K562 (cell line): ENCODE measurements around the gene TNFRSF18. TPM values are rescaled to one million over a fixed set of nuclear protein-coding genes. Genes with fewer than 3 reads are reported as not detected.

Experiments used
- ATAC-seq: fragments of 200-7000 bp; cut with Tn5 transposase; 3 replicates; pipeline ENCODE4 v1.9.1; 2020; ENCODE audit warnings: moderate library complexity
- BruUV-seq: library from RNA; stranded (reverse); fragments of 400-500 nt; replicated peaks from 2 replicates; lab custom pipeline; 2021; lab: Mats Ljungman, UMichigan
- CTCF ChIA-PET: fragments of 300-600 bp; formaldehyde crosslinking; extraction: SDS; loops from one replicate; lab custom pipeline; 2021; ENCODE audit warnings: low intra/inter-chr PET ratio; lab: Yijun Ruan, JAX
- POLR2A ChIA-PET: fragments of 300-600, 350-650 bp; sonication (Branson Sonifier 250); formaldehyde crosslinking; extraction: SDS; loops from one replicate; lab custom pipeline; 2021; ENCODE audit warnings: antibody characterized with exemption, inconsistent platforms; lab: Yijun Ruan, JAX
- DNase-seq, 4 experiments: peaks; one replicate each; pipeline versions ENCODE4 v3.0.0 to v3.0.0-alpha.2; 2011 to 2018; ENCODE audit warnings: low spot score in 3 of 4, mixed read lengths in 3 of 4; ENCODE audit errors: extremely low read depth in 1 of 4
- FAIRE-seq: peaks from 2 replicates; lab custom pipeline; 2011; peaks lifted over from hg19 to GRCh38; lab: Jason Lieb, UNC
- H2AFZ ChIP-seq: 2 replicates; pipeline ENCODE4 v1.6.0; 2011; ENCODE audit warnings: low read depth, low read length, control low read depth, inconsistent platforms
- H3K27ac ChIP-seq: fragments of 200-600 bp; 3 replicates; pipeline ENCODE4 v1.8.0; 2011; ENCODE audit warnings: low read depth, mild to moderate bottlenecking, control low read depth, inconsistent platforms, low read length, moderate library complexity, mixed read lengths; ENCODE audit errors: extremely low read depth
- H3K27me3 ChIP-seq, 2 experiments: fragments of 300-600 bp in 1 of 2; 2 replicates in 1 of 2; 3 replicates in 1 of 2; pipeline versions ENCODE4 v1.6.0 to v1.8.0; 2011; ENCODE audit warnings: inconsistent platforms in 2 of 2, low read length in 2 of 2, mild to moderate bottlenecking in 1 of 2, mixed read lengths in 1 of 2, moderate library complexity in 1 of 2; ENCODE audit not compliant: control insufficient read depth in 2 of 2, insufficient read depth in 2 of 2
- H3K36me3 ChIP-seq: fragments of 300-600 bp; 3 replicates; pipeline ENCODE4 v1.8.0; 2011; ENCODE audit warnings: mild to moderate bottlenecking, low read length, inconsistent platforms; ENCODE audit not compliant: control insufficient read depth, insufficient read depth
- H3K4me1 ChIP-seq, 2 experiments: fragments of 200-600 bp in 1 of 2; replicated peaks in 1 of 2; 2 replicates in 1 of 2; 3 replicates in 1 of 2; pipeline versions ENCODE4 v1.5.1 to v1.8.0; 2011; ENCODE audit warnings: inconsistent platforms in 2 of 2, low read length in 2 of 2, mild to moderate bottlenecking in 1 of 2, mixed read lengths in 1 of 2, moderate library complexity in 1 of 2; ENCODE audit not compliant: control insufficient read depth in 2 of 2, insufficient read depth in 2 of 2
- H3K4me2 ChIP-seq: 2 replicates; pipeline ENCODE4 v1.6.1; 2011; ENCODE audit warnings: low read length, control low read depth, inconsistent platforms, mixed read lengths; ENCODE audit not compliant: insufficient read depth
- H3K4me3 ChIP-seq: fragments of 200-600 bp; sonication (generic), shearing (Covaris generic); 2 replicates; pipeline ENCODE4 v1.5.1; 2016; ENCODE audit warnings: control low read depth, inconsistent platforms
- H3K79me2 ChIP-seq: fragments of 200-600 bp; 3 replicates; pipeline ENCODE4 v1.8.0; 2011; ENCODE audit warnings: low read length, inconsistent platforms; ENCODE audit not compliant: control insufficient read depth, insufficient read depth
- H3K9ac ChIP-seq, 2 experiments: 2 replicates each; pipeline versions ENCODE4 v1.6.0 to v1.6.1; 2011; ENCODE audit warnings: low read depth in 2 of 2, low read length in 2 of 2, control low read depth in 1 of 2, inconsistent platforms in 1 of 2, mild to moderate bottlenecking in 1 of 2, mixed read lengths in 1 of 2; ENCODE audit not compliant: insufficient read depth in 1 of 2
- H3K9me1 ChIP-seq: one replicate; pipeline ENCODE4 v1.6.0; 2011; ENCODE audit warnings: inconsistent platforms, mild to moderate bottlenecking, low read length, moderate library complexity; ENCODE audit not compliant: control insufficient read depth, insufficient read depth
- H3K9me3 ChIP-seq: replicated peaks from 2 replicates; pipeline ENCODE4 v1.5.1; 2011; ENCODE audit warnings: low read depth, low read length, inconsistent platforms; ENCODE audit not compliant: control insufficient read depth, insufficient read depth
- H4K20me1 ChIP-seq: replicated peaks from 2 replicates; pipeline ENCODE4 v1.6.1; 2011; ENCODE audit warnings: low read length, inconsistent platforms, mixed read lengths; ENCODE audit not compliant: control insufficient read depth, insufficient read depth
- PHF20 ChIP-seq: fragments of 450-650 bp; IDR thresholded peaks from 2 replicates; pipeline ENCODE4 v1.6.1; 2018; ENCODE audit not compliant: partially characterized antibody
- PML ChIP-seq: IDR thresholded peaks from 2 replicates; pipeline ENCODE4 v1.6.1; 2012; ENCODE audit warnings: low read length, inconsistent platforms
- POLR2G ChIP-seq: fragments of 200-400 bp; formaldehyde crosslinking; IDR thresholded peaks from 2 replicates; pipeline ENCODE4 v1.6.1; 2017; ENCODE audit warnings: low read depth, mild to moderate bottlenecking, antibody characterized with exemption, low read length, moderate library complexity
- ZNF699 ChIP-seq: fragments of 250-450 bp; sonication (Bioruptor Pico); IDR thresholded peaks from 2 replicates; pipeline ENCODE4 v1.8.0; 2021; ENCODE audit warnings: mild to moderate bottlenecking, moderate library complexity; ENCODE audit not compliant: insufficient replicate concordance
- WGBS: fragments of 100-300 bp; shearing (Covaris generic); methylation state at CpG from one replicate; pipeline ENCODE4 v1.1.6; 2016; ENCODE audit warnings: low coverage, mixed read lengths; ENCODE audit not compliant: insufficient coverage; ENCODE audit errors: missing lambda C conversion rate; 5-methylcytosine and 5-hydroxymethylcytosine counted together
- in situ Hi-C: fragments of 300-500 bp; cut with MboI; formaldehyde crosslinking; loops from 4 replicates; pipeline ENCODE4 v1.15.0; 2018; ENCODE audit warnings: inconsistent platforms, mixed read lengths
- intact Hi-C: fragments of 100-400 bp; cut with micrococcal nuclease; formaldehyde crosslinking; loops from 2 replicates; pipeline ENCODE4 v1.14.2; 2022
- polyA plus RNA-seq, 8 experiments: library from polyadenylated mRNA; depleted of rRNA in 4 of 8; stranded (reverse) in 5 of 8; unstranded in 3 of 8; fragments of >200 nt; fragmentation: Nextera tagmentation in 2 of 8; fragmentation: Illumina TruSeq in 1 of 8; extraction: Ambion mirVana in 2 of 8; extraction: Trizol in 1 of 8; gene quantifications; 2 replicates each; pipeline versions ENCODE4 v1.2.1 to v1.2.3, GENCODE V29; 2011 to 2014; ENCODE audit warnings: inconsistent platforms in 1 of 8, missing spikeins in 1 of 8
- total RNA-seq, 7 experiments: library from RNA; depleted of rRNA in 6 of 7; stranded (reverse); fragments of >200 nt in 6 of 7; fragmentation: Illumina TruSeq in 2 of 7; extraction: Trizol in 2 of 7; gene quantifications; 2 replicates each; pipeline versions ENCODE4 v1.2.1 to v1.2.3, GENCODE V29; 2011 to 2021; ENCODE audit warnings: low replicate concordance in 1 of 7
- TF ChIP-seq, protein P1 (sequence below), 3 experiments: fragments of 200-800 bp in 1 of 3; fragments of 250-450 bp in 1 of 3; fragments of 450-650 bp in 1 of 3; sonication (Bioruptor Pico) in 1 of 3; sonication (Bioruptor generic) in 1 of 3; formaldehyde crosslinking in 1 of 3; IDR thresholded peaks; 2 replicates each; pipeline versions ENCODE4 v1.6.1 to v1.8.0; 2016 to 2022; ENCODE audit warnings: mild to moderate bottlenecking in 2 of 3, missing genetic modification characterization in 2 of 3, missing compliant biosample characterization in 1 of 3, moderate library complexity in 1 of 3
- TF ChIP-seq, protein P2 (sequence below): sonication (generic); formaldehyde crosslinking; IDR thresholded peaks from 2 replicates; pipeline ENCODE4 v1.8.0; 2022; ENCODE audit warnings: mild to moderate bottlenecking, low read depth, missing genetic modification reagents
- TF ChIP-seq, protein P3 (sequence below): sonication (generic); IDR thresholded peaks from 2 replicates; pipeline ENCODE4 v1.6.1; 2016
- TF ChIP-seq, protein P4 (sequence below): fragments of 250-450 bp; sonication (Bioruptor Pico); IDR thresholded peaks from 2 replicates; pipeline ENCODE4 v1.4.0; 2020; ENCODE audit warnings: mild to moderate bottlenecking
- TF ChIP-seq, protein P5 (sequence below): fragments of 250-450 bp; sonication (Bioruptor Pico); IDR thresholded peaks from 2 replicates; pipeline ENCODE4 v1.4.0; 2020; ENCODE audit warnings: borderline replicate concordance
- TF ChIP-seq, protein P6 (sequence below): fragments of 250-450 bp; sonication (Bioruptor Pico); IDR thresholded peaks from 2 replicates; pipeline ENCODE4 v1.5.0; 2021

Gene TNFRSF18
- total and polyA plus RNA-seq, 9 of the 15 experiments (the other 6 are each of a cell fraction or from before 2014, with no cell fraction given), result 0.24 to 0.27 TPM; not detected in 7

DNA sequence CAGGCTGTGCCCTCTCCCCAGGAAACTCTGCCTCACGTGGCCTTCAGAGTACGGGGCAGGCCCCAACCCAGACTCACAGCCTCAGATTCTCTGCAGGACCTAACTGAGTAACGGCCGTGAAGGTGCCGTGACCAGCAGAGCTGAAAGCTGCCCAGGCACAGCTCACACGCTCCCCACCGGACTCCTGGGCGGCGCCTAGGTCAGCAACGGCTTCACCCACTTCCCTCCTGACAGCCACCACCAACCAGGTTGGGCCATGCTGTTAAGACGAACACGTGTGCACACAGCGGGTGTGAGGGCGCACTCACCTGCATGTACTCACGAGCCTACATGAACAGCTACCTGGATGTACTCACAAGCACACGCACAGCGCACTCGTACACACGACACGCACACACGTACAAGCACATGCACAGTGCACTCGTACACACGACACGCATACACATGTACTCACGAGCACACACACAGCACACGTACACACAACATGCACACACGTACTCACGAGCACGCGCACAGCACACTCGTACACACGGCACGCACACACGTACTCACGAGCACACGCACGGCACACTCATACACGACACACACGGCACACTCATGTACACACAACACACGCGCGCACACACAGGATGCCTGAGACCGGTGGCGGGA lies 16.3 kb upstream of the TNFRSF18 start:
- CTCF ChIA-PET, result no interaction called here
- TF ChIP-seq, protein P1, sequence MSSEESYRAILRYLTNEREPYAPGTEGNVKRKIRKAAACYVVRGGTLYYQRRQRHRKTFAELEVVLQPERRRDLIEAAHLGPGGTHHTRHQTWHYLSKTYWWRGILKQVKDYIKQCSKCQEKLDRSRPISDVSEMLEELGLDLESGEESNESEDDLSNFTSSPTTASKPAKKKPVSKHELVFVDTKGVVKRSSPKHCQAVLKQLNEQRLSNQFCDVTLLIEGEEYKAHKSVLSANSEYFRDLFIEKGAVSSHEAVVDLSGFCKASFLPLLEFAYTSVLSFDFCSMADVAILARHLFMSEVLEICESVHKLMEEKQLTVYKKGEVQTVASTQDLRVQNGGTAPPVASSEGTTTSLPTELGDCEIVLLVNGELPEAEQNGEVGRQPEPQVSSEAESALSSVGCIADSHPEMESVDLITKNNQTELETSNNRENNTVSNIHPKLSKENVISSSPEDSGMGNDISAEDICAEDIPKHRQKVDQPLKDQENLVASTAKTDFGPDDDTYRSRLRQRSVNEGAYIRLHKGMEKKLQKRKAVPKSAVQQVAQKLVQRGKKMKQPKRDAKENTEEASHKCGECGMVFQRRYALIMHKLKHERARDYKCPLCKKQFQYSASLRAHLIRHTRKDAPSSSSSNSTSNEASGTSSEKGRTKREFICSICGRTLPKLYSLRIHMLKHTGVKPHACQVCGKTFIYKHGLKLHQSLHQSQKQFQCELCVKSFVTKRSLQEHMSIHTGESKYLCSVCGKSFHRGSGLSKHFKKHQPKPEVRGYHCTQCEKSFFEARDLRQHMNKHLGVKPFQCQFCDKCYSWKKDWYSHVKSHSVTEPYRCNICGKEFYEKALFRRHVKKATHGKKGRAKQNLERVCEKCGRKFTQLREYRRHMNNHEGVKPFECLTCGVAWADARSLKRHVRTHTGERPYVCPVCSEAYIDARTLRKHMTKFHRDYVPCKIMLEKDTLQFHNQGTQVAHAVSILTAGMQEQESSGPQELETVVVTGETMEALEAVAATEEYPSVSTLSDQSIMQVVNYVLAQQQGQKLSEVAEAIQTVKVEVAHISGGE (CRISPR knock-in tag; IDR thresholded peaks at IDR 0.05), result no peak
- TF ChIP-seq POLR2G, result peak; percentile 47; the same call in 1 of the 2 replicates
- TF ChIP-seq, protein P2, sequence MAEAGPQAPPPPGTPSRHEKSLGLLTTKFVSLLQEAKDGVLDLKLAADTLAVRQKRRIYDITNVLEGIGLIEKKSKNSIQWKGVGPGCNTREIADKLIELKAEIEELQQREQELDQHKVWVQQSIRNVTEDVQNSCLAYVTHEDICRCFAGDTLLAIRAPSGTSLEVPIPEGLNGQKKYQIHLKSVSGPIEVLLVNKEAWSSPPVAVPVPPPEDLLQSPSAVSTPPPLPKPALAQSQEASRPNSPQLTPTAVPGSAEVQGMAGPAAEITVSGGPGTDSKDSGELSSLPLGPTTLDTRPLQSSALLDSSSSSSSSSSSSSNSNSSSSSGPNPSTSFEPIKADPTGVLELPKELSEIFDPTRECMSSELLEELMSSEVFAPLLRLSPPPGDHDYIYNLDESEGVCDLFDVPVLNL (CRISPR knock-in tag), result no peak
- no peak for TF ChIP-seq ZNF699 (CRISPR knock-in tag)
- TF ChIP-seq, protein P3, sequence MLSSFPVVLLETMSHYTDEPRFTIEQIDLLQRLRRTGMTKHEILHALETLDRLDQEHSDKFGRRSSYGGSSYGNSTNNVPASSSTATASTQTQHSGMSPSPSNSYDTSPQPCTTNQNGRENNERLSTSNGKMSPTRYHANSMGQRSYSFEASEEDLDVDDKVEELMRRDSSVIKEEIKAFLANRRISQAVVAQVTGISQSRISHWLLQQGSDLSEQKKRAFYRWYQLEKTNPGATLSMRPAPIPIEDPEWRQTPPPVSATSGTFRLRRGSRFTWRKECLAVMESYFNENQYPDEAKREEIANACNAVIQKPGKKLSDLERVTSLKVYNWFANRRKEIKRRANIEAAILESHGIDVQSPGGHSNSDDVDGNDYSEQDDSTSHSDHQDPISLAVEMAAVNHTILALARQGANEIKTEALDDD, result no peak
- TF ChIP-seq PHF20, result no peak
- TF ChIP-seq, protein P4, sequence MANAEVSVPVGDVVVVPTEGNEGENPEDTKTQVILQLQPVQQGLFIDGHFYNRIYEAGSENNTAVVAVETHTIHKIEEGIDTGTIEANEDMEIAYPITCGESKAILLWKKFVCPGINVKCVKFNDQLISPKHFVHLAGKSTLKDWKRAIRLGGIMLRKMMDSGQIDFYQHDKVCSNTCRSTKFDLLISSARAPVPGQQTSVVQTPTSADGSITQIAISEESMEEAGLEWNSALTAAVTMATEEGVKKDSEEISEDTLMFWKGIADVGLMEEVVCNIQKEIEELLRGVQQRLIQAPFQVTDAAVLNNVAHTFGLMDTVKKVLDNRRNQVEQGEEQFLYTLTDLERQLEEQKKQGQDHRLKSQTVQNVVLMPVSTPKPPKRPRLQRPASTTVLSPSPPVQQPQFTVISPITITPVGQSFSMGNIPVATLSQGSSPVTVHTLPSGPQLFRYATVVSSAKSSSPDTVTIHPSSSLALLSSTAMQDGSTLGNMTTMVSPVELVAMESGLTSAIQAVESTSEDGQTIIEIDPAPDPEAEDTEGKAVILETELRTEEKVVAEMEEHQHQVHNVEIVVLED (CRISPR knock-in tag), result no peak
- TF ChIP-seq PML, result no peak
- TF ChIP-seq, protein P5, sequence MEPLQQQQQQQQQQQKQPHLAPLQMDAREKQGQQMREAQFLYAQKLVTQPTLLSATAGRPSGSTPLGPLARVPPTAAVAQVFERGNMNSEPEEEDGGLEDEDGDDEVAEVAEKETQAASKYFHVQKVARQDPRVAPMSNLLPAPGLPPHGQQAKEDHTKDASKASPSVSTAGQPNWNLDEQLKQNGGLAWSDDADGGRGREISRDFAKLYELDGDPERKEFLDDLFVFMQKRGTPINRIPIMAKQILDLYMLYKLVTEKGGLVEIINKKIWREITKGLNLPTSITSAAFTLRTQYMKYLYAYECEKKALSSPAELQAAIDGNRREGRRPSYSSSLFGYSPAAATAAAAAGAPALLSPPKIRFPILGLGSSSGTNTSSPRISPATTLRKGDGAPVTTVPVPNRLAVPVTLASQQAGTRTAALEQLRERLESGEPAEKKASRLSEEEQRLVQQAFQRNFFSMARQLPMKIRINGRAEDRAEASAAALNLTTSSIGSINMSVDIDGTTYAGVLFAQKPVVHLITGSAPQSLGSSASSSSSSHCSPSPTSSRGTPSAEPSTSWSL (CRISPR knock-in tag), result no peak
- TF ChIP-seq, protein P6, sequence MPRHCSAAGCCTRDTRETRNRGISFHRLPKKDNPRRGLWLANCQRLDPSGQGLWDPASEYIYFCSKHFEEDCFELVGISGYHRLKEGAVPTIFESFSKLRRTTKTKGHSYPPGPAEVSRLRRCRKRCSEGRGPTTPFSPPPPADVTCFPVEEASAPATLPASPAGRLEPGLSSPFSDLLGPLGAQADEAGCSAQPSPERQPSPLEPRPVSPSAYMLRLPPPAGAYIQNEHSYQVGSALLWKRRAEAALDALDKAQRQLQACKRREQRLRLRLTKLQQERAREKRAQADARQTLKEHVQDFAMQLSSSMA, result no peak

More for the DNA sequence above, 16.3 kb upstream of the TNFRSF18 start:
- Histone ChIP-seq H4K20me1 (peaks cover 9% of the 10 kb centered on the region; the same call in 1 of the 2 replicates), H3K9me1 (no peaks in the 10 kb centered on the region), H3K4me2 (no peak overlapping the region), H3K9me3 (no peaks in the 10 kb centered on the region), H3K27me3 (no peaks in the 10 kb centered on the region), H3K79me2 (peaks cover 37% of the 10 kb centered on the region), H3K9ac (peak overlapping the region in 1 of 2 experiments; percentile 18; a peak in 1 of 4 replicates), H3K4me3 (no peak overlapping the region), H3K4me1 (peaks cover 0 to 61% of the 10 kb centered on the region in 2 experiments; a peak in 1 of 5 replicates), H3K27ac (no peak overlapping the region; the same call in 2 of the 3 replicates), H2AFZ (no peak overlapping the region), H3K36me3 (peaks cover 97% of the 10 kb centered on the region; the same call in 2 of the 3 replicates)
- in situ Hi-C loops (no loop called here), intact Hi-C loops (no loop called here)
- DNase-seq (no peak), ATAC-seq (no peak; the same call in 2 of the 3 replicates), FAIRE-seq (peak; percentile 48)
- WGBS, result 94% methylated on average over 38 of the region's 44 CpGs
- BruUV-seq, result no TSS peak
- POLR2A ChIA-PET, result interaction anchor here (0.8 to 1.0 kb wide), 2 partner anchors 18 to 39 kb away, joined by 4 read pairs; no protein-coding TSS in a partner anchor
